Activated naive CD8-positive, alpha-beta T cell treated with anti-CD3 and anti-CD28 coated beads, Interleukin-2, amount 50 U/mL, for 24 hours (primary cell): ENCODE measurements around the gene ZNF385C.

Experiments
- ATAC-seq: fragments of 150-1000 bp; cut with Tn5 transposase; one replicate; pipeline ENCODE4 v1.10.0; 2021
- DNase-seq: peaks from one replicate; pipeline ENCODE4 v3.0.0; 2021
- H3K27ac Mint-ChIP-seq: one replicate; pipeline ENCODE4 v1.8.0; 2021; ENCODE audit warnings: mild to moderate bottlenecking, mixed read lengths
- H3K27me3 Mint-ChIP-seq: one replicate; pipeline ENCODE4 v1.8.0; 2021; ENCODE audit warnings: mixed read lengths
- H3K36me3 Mint-ChIP-seq: one replicate; pipeline ENCODE4 v1.8.0; 2021; ENCODE audit warnings: low read depth, mixed read lengths
- H3K4me1 Mint-ChIP-seq: one replicate; pipeline ENCODE4 v1.8.0; 2021; ENCODE audit warnings: mixed read lengths
- H3K4me3 Mint-ChIP-seq: one replicate; pipeline ENCODE4 v1.8.0; 2021; ENCODE audit warnings: mild to moderate bottlenecking, moderate library complexity, mixed read lengths
- H3K9me3 Mint-ChIP-seq: one replicate; pipeline ENCODE4 v1.8.0; 2021; ENCODE audit warnings: mixed read lengths

Gene ZNF385C

GRCh38 chr17:42042598-42043319 lies 55.5 kb downstream of the ZNF385C start:
- Mint-ChIP-seq H3K27ac (no peak overlapping the region), H3K27me3 (peaks cover 13% of the 10 kb centered on the region), H3K9me3 (no peaks in the 10 kb centered on the region), H3K4me1 (no peaks in the 10 kb centered on the region), H3K36me3 (no peaks in the 10 kb centered on the region), H3K4me3 (no peak overlapping the region)
- ATAC-seq = no peak
- DNase-seq = no peak

GRCh38 chr17:42041619-42042018 lies 56.7 kb downstream of the ZNF385C start:
- DNase-seq = no peak
- H3K36me3 Mint-ChIP-seq = no peaks in the 10 kb centered on the region
- no peaks in the 10 kb centered on the region for H3K9me3 Mint-ChIP-seq
- no peak overlapping the region for H3K27ac Mint-ChIP-seq
- ATAC-seq = no peak
- peaks cover 16% of the 10 kb centered on the region for H3K27me3 Mint-ChIP-seq
- no peaks in the 10 kb centered on the region for H3K4me1 Mint-ChIP-seq
- no peak overlapping the region for H3K4me3 Mint-ChIP-seq

DNA sequence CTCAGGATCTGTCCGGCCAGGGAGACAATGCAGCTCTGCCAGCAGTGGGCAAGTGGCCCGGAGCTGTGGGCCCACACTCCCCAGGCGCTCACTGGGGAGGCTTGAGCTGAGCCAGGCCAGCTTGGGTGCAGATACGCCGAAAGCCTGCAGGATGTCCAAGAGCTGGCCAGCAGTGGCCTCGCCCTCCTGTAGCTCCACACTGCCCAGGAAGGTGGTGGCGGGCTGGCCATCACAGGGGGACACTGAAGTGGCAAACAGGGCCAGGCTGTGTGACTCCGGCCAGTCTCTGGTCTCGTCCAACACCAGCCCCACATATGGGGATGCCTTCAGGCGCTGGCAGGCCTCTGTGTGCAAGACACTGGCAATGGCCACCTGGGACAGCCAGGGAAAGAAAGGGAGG lies 57.5 kb downstream of the ZNF385C start:
- H3K27me3 Mint-ChIP-seq = peaks cover 16% of the 10 kb centered on the region
- no peak for DNase-seq
- no peaks in the 10 kb centered on the region for H3K36me3 Mint-ChIP-seq
- ATAC-seq = no peak
- no peak overlapping the region for H3K4me3 Mint-ChIP-seq
- no peak overlapping the region for H3K27ac Mint-ChIP-seq
- H3K9me3 Mint-ChIP-seq = no peaks in the 10 kb centered on the region
- no peaks in the 10 kb centered on the region for H3K4me1 Mint-ChIP-seq

DNA sequence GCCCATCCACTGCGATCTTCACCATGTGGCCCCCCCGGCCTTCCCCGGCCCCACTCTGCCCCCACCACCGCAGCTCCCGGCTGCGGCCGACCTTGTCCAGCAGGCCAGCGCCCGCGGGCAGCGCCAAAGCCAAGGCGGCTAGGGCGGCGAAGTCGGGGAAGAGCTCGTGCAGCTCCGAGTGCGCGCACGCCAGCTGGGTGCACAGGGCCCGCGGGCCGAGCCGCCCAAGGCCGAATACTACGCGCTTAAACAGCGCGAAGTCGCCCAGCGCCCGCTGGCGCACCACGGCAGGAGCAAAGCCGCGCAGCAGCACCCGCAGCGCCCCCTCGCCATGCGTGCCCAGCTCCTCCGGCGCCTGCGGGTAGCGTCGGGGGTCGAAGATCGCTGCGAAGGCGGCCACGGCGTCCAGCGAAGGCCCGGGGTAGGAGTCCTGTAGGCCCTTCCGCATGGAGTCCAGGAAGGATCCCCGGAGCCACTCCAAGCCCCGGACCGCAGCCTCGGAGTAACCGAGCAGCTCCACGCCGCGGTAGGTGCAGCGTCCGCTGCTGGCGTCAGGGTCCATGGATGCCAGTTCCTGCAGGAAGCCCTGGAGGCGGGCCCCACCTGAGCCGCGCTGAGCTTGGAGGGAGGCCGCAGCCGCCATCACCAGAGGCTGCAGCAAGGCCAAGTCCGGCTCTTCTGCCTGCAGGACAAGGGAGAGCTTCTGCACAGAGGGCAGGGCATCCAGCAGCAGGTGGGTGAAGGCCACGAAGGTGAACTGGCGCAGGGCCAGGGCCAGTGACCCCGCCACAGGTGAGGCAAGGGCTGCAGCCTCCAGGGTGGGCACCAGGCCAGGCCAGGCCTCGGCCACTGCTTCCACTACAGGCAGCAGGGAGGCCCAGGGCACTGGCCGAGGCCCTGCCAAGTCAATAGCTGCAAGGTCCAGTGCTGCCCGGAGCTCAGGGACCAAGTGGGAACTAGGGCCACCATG lies 58.2 kb downstream of the ZNF385C start:
- ATAC-seq = no peak
- no peak overlapping the region for H3K4me3 Mint-ChIP-seq
- no peaks in the 10 kb centered on the region for H3K36me3 Mint-ChIP-seq
- DNase-seq = no peak
- no peaks in the 10 kb centered on the region for H3K9me3 Mint-ChIP-seq
- no peaks in the 10 kb centered on the region for H3K4me1 Mint-ChIP-seq
- H3K27me3 Mint-ChIP-seq = peaks cover 16% of the 10 kb centered on the region
- H3K27ac Mint-ChIP-seq = no peak overlapping the region

DNA sequence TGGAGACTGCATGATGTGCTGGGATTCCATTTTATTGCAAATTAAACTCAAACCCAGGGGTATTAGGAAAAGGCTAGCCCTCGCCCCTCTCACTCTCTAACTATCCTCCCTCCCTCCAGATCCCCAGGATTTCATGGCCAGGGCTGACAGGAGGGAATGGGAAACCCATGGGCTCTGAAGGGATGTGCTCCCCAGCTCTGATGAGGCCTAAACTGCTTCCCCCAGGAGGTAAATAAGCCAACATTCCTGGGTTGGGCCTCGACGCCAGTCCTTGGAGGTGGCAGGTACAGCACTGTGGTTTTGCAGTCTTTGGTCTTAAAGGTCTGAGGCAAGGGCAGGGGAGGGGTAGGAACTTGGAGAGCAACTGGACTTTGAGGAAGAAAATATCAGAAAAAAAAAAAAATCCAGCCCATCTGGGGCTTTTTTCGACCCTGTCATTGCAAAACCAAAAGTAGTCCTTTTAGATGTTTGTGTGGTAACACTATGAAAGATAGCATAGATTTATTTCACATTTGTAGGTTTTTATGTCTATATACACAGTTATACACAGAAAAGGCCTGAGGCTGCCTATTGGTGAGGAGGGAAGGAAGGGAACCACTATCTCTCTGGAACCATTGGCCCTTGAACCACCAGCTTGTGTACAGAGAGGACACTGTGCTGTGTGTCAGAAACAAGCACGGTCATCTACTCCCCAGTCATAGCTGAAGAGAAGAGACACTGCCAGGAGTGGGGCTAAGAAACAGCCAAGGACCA lies 59.9 kb downstream of the ZNF385C start:
- no peak overlapping the region for H3K27ac Mint-ChIP-seq
- ATAC-seq (no peak), DNase-seq (no peak)
- peaks cover 3% of the 10 kb centered on the region for H3K4me1 Mint-ChIP-seq
- no peak overlapping the region for H3K4me3 Mint-ChIP-seq
- no peaks in the 10 kb centered on the region for H3K36me3 Mint-ChIP-seq
- no peaks in the 10 kb centered on the region for H3K9me3 Mint-ChIP-seq
- peaks cover 21% of the 10 kb centered on the region for H3K27me3 Mint-ChIP-seq

DNA sequence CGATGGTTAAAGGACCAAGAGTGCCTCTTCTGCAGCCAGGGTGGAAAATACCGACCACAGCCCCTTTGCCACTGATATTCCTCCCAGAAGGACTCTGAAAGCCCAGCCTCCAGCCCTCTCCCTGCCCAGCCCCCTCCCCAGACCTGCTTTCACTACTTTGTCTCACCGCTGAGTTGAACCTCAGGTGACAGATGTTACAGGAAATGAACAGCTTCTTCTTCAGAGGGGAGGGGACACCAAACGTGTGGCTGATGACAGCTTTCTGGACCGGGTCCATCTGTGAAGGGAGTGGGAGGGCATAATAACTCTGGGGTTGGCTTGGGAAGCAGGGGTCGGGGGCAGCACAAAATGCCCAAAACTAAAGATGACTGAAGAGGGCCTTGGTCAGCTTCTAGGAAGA lies 64.2 kb downstream of the ZNF385C start:
- no peak overlapping the region for H3K27ac Mint-ChIP-seq
- no peaks in the 10 kb centered on the region for H3K36me3 Mint-ChIP-seq
- no peak for DNase-seq
- H3K4me3 Mint-ChIP-seq = no peak overlapping the region
- H3K9me3 Mint-ChIP-seq = no peaks in the 10 kb centered on the region
- peaks cover 17% of the 10 kb centered on the region for H3K27me3 Mint-ChIP-seq
- no peak for ATAC-seq
- peaks cover 3% of the 10 kb centered on the region for H3K4me1 Mint-ChIP-seq

GRCh38 chr17:42031584-42031983 lies 66.7 kb downstream of the ZNF385C start:
- no peaks in the 10 kb centered on the region for H3K9me3 Mint-ChIP-seq
- ATAC-seq (no peak), DNase-seq (no peak)
- H3K36me3 Mint-ChIP-seq = no peaks in the 10 kb centered on the region
- H3K27ac Mint-ChIP-seq = no peak overlapping the region
- no peak overlapping the region for H3K4me3 Mint-ChIP-seq
- peaks cover 5% of the 10 kb centered on the region for H3K27me3 Mint-ChIP-seq
- H3K4me1 Mint-ChIP-seq = peaks cover 3% of the 10 kb centered on the region

GRCh38 chr17:42028791-42029127 lies 69.5 kb downstream of the ZNF385C start:
- Mint-ChIP-seq H3K4me3 (no peak overlapping the region), H3K4me1 (peaks cover 13% of the 10 kb centered on the region), H3K27ac (no peak overlapping the region), H3K27me3 (peaks cover 1% of the 10 kb centered on the region), H3K9me3 (no peaks in the 10 kb centered on the region), H3K36me3 (peaks cover 8% of the 10 kb centered on the region)
- ATAC-seq (no peak), DNase-seq (no peak)

- Mint-ChIP-seq H3K27ac (no peak overlapping the region), H3K4me1 (peaks cover 11% of the 10 kb centered on the region), H3K9me3 (no peaks in the 10 kb centered on the region), H3K4me3 (no peak overlapping the region), H3K27me3 (no peaks in the 10 kb centered on the region), H3K36me3 (peaks cover 8% of the 10 kb centered on the region)
- no peak for ATAC-seq
- no peak for DNase-seq
Observed at GRCh38 chr17:42027961-42028790, 70.1 kb downstream of the ZNF385C start.

- H3K36me3 Mint-ChIP-seq = peaks cover 8% of the 10 kb centered on the region
- H3K27ac Mint-ChIP-seq = no peak overlapping the region
- H3K4me1 Mint-ChIP-seq = peaks cover 11% of the 10 kb centered on the region
- H3K27me3 Mint-ChIP-seq = no peaks in the 10 kb centered on the region
- DNase-seq (no peak), ATAC-seq (no peak)
- no peak overlapping the region for H3K4me3 Mint-ChIP-seq
- no peaks in the 10 kb centered on the region for H3K9me3 Mint-ChIP-seq
Observed at GRCh38 chr17:42027590-42027889, 70.7 kb downstream of the ZNF385C start.

GRCh38 chr17:42026857-42027589 lies 71.2 kb downstream of the ZNF385C start:
- Mint-ChIP-seq H3K4me3 (no peak overlapping the region), H3K4me1 (peaks cover 11% of the 10 kb centered on the region), H3K27me3 (no peaks in the 10 kb centered on the region), H3K9me3 (no peaks in the 10 kb centered on the region), H3K36me3 (peaks cover 11% of the 10 kb centered on the region), H3K27ac (no peak overlapping the region)
- ATAC-seq (no peak), DNase-seq (no peak)

DNA sequence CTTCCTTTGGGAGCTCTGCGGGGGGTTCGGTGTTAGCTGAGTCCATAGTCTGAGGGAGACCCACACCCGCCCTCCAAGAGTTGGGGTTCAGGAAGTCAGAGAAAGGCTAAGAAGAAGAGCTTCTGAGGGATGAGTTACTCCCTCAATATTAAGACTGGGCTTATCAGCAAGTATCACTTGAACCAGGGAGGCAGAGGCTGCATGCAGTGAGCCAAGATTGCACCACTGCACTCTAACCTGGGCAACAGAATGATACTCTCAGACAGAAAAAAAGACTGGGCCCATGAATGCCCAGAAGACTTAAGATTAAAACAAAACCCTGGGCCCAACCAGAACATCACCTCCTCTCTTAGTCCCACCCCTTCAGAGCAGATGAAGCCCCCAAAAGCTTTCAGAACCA lies 72.3 kb downstream of the ZNF385C start:
- Mint-ChIP-seq H3K27ac (no peak overlapping the region), H3K4me1 (peaks cover 18% of the 10 kb centered on the region), H3K27me3 (no peaks in the 10 kb centered on the region), H3K36me3 (peaks cover 15% of the 10 kb centered on the region), H3K4me3 (no peak overlapping the region), H3K9me3 (no peaks in the 10 kb centered on the region)
- ATAC-seq (no peak), DNase-seq (no peak)

DNA sequence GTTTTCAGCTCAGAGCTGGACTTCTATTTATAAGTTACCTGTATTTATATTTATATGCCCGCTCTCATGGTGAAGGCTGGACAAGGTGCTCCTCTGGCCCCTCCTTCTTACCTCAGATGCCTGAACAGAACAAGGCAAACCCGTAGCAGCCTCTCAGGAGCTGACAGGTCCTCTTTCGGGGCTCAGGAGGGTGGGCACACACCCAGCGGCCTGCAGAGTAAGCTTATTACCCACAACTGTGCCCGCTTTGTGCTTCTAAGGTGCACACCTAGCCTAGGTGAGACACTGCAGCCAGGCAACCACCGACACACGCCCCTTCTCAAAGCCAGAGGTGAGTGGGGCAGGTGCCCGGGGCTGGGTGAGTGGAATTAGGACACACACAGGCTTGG lies 73.1 kb downstream of the ZNF385C start:
- no peaks in the 10 kb centered on the region for H3K27me3 Mint-ChIP-seq
- peak overlapping the region; percentile 40 for H3K27ac Mint-ChIP-seq
- DNase-seq (no peak), ATAC-seq (no peak)
- no peaks in the 10 kb centered on the region for H3K9me3 Mint-ChIP-seq
- H3K4me1 Mint-ChIP-seq = peaks cover 25% of the 10 kb centered on the region
- H3K4me3 Mint-ChIP-seq = no peak overlapping the region
- H3K36me3 Mint-ChIP-seq = peaks cover 15% of the 10 kb centered on the region
